Activated CD4-positive, alpha-beta T cell treated with anti-CD3 and anti-CD28 coated beads, Interleukin-2, amount 50 U/mL, for 4 hours (primary cell): ENCODE results near the gene ERCC6L.

Experiments
- DNase-seq, 2 experiments: peaks; one replicate each; pipeline ENCODE4 v3.0.0-alpha.2; 2020

ERCC6L gene, protein sequence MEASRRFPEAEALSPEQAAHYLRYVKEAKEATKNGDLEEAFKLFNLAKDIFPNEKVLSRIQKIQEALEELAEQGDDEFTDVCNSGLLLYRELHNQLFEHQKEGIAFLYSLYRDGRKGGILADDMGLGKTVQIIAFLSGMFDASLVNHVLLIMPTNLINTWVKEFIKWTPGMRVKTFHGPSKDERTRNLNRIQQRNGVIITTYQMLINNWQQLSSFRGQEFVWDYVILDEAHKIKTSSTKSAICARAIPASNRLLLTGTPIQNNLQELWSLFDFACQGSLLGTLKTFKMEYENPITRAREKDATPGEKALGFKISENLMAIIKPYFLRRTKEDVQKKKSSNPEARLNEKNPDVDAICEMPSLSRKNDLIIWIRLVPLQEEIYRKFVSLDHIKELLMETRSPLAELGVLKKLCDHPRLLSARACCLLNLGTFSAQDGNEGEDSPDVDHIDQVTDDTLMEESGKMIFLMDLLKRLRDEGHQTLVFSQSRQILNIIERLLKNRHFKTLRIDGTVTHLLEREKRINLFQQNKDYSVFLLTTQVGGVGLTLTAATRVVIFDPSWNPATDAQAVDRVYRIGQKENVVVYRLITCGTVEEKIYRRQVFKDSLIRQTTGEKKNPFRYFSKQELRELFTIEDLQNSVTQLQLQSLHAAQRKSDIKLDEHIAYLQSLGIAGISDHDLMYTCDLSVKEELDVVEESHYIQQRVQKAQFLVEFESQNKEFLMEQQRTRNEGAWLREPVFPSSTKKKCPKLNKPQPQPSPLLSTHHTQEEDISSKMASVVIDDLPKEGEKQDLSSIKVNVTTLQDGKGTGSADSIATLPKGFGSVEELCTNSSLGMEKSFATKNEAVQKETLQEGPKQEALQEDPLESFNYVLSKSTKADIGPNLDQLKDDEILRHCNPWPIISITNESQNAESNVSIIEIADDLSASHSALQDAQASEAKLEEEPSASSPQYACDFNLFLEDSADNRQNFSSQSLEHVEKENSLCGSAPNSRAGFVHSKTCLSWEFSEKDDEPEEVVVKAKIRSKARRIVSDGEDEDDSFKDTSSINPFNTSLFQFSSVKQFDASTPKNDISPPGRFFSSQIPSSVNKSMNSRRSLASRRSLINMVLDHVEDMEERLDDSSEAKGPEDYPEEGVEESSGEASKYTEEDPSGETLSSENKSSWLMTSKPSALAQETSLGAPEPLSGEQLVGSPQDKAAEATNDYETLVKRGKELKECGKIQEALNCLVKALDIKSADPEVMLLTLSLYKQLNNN

DNA sequence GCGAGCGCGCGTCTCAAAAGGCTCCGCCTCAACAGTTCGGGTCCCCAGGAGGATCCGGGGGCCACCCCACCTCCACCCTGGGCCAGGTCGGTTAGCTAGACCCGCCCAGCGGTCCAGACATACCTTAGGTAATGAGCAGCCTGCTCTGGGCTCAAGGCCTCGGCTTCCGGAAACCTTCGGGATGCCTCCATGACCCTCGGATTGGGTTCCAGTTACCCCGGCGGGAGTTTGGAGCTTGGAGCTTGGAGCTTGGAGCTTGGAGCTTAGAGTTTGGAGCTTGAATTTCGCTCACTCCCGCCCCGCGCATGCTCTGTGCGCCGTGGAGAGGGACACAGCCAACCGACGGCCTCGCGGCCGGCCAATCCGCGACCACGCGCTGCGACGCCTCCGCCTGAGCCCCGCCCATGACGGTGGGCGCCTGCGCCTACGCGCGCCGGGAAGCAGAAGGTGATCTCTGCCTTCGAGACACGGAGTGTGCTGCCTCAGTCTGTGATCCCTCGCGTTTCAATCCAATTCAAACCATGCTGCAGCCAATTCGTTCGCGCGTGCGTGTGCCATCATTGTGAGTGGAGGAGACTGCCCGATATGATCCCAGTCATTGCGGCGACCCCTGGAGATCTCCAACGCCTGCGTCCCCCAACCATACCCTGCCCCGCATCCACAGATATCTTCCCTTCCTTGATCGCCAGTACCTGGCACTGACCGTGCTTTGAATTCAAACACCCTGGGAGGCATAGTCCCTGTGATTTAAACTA, at the start of gene ERCC6L:
TSS of gene ERCC6L (minus strand) at position 307 of the 755 bp plus-strand sequence. CDS start at position 191, 116 bp downstream.
- peak; percentile 76 to 78 for DNase-seq

DNA sequence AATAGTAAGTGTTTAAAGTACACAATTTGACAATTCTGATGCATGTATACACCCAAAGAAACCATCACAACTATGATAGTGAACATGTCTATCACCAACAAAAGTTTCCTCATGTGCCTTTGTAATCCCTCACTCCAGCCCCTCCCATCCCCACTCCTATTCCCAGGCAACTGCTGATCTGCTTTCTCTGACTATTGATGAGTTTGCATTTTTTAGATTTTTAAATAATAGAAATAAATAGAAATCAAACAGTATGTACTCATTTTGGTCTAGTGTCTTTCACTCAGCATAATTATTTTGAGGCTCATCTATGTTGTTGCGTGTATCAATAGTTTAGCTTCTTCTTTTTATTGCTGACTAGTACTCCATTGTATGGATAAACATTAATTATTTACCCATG, 43.5 kb upstream of the ERCC6L start:
- no peak for DNase-seq

DNA sequence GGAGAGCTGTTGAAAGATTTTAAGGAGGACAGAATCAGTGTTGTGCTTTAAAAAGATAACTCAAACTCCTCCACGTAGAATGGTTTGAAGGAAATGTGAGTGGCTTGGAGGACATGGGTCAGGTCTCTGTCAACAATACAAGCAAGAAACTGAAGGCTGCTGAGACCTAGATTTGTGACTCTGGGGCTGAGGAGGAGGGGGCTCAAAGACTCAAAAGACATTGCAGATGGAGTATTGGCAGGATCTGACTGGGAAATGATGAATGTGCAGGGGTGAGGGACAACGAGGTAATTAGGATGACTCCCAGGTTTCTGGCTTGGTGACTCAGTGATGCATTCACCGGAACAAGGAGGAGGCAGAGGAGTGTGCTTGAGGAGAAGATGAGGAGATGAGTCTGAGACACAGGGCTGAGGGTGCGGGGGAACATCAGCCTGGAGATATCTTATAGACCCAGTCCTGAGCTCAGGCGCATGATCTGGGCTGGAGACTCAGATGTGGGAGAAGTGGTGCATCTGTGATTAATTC, 41.6 kb upstream of the ERCC6L start:
- no peak for DNase-seq

DNA sequence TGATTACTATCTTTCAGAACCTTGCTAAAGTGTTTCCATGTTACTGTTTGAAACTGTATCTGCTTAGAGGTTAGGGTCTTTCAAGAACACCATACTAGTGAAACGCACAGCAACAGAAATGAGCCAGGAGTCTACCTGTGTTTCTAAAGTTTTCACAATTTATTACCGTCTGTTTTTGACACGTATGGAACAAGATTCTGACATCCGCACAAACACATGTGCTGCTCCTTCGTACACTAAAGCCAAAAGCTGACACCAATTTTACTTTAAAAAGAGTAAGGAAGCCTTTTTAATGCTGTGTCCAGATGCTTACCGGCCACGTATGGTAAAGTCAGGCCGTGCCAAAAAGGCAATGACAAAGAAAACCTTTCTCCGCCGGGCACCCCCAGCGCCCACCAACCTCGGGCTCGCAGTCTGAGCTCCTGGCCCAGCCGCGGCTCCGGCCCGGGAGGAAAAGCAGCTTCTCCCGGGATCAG, 37.7 kb upstream of the ERCC6L start:
- DNase-seq: no peak

DNA sequence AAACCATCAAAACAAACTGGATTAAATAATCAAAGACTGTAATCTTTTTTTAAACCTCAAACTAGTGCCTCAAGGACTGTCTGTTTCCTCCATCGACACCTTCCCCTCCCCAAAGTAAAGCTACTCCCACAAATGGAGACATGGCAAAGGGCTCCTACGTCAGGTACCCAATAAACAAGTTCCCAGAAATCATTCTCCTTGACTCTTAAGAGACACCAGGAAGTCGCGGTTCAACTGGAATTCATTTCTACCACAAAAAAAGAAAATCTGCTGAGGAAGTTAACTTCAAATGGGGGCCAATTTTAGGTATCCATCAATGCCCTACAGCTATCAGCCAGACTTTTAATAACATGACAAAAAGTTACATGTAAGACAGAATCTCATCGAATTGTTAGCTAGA, 35.7 kb upstream of the ERCC6L start:
- no peak for DNase-seq

DNA sequence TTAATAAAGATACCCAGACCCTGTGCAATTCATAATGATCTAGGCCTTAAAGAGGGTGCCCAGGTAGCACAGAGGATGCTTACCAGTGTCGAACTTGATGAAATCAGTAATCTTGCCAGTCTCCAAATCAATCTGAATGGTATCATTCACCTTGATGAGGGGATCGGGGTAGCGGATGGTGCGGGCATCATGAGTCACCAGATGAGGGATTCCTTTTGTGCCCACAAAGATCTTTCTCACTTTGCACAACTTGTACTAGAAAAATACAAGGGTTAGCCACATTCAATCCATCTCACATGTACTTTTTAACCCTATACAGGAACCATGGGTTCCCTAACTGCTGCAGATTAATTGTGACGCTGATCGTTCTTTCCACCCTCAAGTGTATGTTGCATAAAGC, 34.9 kb upstream of the ERCC6L start:
- no peak for DNase-seq

DNA sequence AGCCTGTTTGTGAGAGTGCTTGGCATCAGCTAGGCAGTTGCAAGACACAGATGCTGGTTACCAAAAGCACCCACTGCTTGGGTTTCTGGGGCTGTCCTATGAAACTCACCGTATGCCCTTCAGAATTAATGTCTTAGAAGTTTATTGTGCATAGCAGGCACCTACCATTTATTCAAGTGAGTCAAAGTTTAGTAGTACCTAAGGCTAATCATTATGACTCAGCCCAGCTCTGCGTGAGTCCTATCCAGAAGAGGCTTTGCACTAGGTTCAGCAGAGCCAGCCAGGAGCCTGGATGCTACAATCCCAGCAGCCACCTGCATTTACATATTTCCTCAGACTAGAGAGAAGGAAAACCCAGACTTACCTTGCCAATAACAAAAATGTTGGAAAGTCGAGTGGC, 34.0 kb upstream of the ERCC6L start:
- no peak for DNase-seq

DNA sequence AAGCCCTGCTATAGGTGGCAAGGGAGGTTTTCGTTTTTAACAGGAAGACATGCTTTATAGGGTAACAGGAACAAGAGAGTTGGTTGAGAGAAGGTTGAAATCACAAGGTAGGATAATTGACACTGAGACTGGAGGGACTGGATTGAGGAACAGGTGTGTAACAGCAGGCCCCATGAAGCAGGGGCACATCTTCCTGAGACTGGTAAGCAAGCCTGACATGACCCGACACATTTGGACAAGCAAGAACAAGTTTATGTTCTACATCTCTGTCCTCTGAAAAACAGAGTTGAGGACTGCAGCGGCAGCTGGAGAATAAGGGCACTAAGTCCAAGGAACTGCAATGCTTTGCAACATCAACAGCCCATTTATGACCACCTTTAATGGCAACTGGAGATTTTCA, 33.0 kb upstream of the ERCC6L start:
- no peak for DNase-seq

DNA sequence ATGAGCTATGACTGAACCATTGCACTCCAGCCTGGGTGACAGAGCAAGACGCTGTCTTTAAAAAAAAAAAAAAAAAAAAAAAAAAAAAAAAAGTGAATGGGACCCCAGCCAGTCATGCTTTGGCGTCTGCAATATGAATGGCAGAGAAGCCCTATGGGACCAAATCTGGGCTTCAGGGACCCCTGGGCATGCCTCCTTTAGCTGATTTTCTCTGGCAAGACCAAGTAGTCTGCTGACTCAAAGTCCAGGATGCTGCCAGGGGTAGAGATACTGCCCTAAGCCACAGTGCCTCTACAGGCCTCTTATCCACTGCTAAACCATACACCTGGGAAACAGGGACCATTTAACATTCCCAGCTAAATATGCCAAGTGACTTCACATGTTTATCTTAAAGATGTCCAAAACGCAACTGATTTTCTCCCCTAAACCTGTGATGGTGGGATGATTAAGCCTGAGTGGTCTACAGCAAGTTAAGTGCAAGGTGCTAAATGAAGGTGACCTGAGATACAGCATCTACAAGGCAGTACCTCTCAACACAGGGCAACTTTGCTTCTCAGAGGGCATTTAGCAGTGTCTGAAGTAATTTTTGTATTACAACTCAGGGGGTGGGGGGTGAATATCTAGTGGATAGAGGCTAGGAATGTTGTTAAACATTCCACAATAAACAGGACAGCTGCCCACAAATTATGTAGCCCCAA, 32.4 kb upstream of the ERCC6L start:
- DNase-seq: no peak

DNA sequence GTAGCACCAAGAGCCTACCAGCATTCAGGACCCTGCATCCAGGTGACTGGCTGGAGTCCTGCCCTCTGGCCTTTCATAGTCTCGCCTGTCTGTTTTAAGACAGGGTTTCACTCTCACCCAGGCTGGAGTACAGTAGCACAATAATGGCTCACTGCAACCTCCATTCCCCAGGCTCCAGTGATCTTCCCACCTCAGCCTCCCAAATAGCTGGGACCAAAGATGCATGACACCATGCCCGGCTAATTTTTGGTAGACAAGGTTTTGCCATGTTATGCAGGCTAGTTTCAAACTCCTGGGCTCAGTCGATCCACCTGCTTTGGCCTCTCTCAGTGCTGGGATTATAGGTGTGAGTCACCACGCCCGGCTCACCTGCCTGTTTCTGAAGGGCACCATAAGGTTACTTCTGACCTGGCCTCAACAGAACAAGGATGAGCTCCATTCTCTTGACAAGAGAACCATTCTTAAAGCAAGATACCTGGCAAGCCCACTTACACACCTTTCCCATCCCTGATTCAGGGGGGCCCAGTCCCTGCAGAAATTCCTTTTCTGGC, 31.6 kb upstream of the ERCC6L start:
- DNase-seq: no peak

DNA sequence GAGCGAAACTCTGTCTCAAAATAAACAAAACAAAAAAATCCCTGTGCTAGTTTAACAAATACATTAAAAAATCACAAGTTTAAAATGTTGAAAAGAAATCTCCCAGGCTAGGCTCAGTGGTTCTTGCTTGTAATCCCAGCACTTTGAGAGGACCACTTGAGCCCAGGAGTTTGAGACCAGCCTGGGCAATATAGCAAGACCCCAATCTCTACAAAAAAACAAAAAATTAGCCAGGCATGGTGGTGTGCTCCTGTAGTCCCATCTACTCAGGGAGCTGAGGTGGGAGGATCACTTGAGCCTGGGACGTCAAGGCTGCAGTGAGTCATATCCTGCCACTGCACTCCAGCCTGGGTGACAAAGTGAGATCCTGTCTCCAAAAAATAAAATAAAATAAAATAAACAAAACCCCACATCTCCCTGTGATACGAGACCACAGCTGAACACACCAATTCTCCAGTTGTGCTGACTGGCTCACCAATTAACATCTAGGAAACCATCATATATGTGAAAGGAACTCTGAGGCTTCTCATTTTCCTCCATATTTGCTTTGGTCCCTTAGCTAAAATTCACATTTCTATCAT, 30.9 kb upstream of the ERCC6L start:
- peak; percentile 8 to 15 for DNase-seq

DNA sequence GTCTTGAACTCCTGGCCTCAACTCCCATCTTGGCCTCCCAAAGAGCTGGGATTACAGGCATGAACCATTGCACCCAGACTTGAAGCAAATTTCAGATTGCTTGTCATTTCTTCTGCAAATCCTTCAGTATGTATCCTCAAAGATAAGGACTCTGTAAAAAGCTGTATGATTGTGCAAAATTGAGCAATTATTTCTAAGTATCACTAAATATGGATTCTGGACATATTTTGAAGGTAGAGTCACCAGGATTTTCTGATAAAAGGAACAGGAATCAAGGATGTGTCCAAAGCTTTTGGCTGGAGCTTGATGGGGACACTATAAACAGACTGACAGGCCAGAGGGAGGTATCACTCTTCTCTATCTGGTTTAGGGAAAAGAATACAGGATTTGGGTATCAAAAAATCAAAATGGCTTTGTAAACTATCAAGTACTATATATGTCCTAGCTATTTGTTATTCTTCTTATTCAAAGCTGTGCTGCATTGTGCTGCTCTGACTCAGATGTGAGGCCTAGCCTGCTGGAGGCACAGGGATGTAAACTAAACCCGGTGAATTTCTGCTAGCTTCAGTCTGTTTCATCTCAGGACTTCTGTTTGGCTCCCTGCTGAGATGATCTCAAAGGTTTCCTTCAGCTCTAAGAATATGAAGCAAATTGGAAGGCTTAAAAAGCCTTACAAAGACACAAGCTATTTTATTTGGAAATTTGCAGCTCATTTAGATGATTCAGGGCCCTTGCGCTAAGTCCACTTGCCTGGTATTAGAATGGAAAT, 30.0 kb upstream of the ERCC6L start:
- DNase-seq: no peak

DNA sequence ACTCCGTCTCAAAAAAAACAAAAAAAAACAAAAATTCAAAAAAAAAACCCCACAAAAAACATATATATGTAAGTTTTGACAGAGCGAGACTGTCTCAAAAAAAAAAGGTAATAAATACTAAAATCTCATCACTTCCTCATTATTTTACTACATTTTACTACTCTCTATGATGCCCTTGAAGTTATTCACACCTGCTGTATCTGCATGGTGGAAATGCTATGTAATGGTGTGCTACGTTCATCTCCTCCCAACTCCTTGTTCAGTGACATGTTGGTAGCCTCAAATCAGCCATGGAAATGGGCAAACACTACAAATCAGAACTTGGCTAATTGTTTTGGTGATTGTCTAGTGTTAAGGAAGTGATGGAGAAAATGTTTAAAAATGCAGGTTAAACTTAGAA, 26.4 kb upstream of the ERCC6L start:
- no peak for DNase-seq

DNA sequence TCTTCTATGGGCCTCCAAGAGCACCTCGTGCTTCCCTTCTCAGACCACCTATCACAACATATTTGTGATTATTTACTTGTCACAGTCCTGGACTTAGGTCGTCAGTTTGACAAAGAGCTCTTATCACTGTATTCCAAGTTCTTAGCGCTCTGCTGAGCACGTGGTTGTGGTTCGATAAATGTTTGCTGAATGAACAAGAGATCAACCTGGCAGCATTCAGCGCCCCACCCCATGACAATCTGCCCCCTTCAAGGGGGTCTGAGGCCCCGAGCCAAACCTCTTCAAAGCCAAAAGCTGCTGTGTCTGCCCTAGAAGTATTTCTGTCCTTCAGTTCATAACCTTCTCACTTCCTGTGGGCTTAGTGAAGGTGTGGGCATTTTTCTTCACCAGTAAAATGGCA, 23.2 kb upstream of the ERCC6L start:
- no peak for DNase-seq

DNA sequence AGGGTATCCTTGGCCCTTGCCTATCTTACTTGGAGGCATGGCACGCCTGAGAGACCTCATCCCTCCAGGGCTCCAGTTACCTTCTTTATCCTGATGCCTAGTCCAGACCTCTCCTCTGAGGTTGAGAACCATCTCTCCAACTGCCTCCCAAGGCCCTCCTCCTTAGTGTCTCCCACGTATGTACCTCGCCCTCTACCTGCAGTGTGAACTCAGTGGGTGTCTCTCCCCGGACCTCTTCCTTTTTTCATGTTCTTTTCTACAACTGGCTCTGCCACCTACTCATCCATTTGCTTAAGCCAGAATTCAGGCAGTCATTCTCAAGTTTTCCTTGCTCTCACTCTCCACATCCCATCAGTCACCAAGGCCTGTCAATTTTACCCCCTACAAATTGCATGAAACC, 21.6 kb upstream of the ERCC6L start:
- no peak for DNase-seq

DNA sequence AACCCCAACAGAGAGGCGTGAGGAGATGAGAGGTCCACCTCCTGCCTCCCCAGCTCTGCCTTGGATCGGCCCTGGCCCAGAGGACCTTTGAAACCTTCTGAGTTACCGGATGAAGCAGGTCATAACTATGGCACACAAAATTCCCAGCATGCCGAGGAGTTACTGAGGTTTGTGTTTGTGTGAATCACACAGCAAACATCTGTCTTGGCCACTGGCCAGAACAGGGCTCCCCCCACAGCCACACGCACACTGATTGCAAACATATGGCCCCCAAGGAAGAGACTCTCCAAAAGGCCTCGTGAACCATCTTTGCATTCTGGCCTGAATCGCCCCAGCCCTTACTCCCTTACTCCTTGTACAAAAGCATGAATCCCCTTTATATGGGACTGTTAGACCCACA, 19.3 kb upstream of the ERCC6L start:
- DNase-seq: no peak

DNA sequence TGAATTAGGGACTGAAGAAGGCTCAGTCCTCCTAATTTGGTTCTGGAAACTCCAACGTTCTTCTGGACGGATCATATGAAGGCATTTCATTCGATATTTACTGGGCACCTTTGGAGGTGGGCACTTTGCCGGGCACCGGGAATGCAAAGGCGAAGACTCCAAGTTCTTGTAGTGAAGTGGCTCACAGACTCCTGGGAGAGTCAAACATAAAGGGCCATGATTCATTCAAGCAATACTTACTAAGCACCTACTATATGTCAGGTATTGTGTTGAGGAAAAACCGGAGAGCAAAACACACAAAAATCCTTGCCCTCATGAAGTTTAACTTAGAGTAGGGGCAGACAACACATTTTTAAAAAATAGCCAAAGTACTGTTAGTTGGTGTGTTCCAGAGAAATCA, 17.0 kb upstream of the ERCC6L start:
- DNase-seq: no peak

DNA sequence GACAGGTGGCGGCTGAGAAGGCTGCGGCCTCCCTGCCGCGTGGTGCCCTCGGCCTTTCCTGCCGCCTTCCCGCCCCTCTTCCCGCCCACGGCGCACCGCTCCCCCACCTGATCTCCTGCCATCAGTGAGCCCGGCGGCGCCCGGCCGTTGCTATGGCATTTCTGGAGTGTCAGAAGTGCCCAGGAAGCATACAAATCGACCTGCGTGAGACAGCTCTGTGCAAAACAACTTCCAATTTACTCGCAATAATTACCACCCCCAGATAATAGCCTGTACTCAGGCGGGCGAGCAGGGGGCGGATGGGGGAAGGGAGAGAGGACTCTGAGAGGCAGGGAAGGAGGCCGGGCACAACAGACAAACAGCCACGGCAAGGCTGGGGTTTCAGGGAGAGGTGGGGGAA, 16.6 kb upstream of the ERCC6L start:
- DNase-seq: no peak

DNA sequence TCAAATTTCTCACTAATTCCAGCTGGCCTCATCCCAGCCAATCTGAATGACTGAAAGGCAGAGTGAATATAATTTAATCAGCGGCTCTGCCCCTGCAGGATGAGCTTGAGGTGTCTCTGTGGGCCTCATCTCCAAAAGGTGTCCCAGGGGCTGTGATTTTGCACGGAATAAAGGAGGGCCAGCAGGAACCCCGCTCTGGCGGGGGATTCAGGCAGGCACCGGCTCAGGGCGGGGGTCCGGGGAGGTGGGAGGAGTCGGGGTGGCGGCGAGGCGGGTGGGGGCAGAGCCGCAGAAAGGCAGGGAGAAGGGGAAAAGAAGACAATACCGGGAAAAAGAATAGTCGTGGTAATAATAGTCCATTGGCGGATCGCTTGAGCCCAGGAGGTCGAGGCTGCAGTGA, 16.0 kb upstream of the ERCC6L start:
- DNase-seq: no peak

DNA sequence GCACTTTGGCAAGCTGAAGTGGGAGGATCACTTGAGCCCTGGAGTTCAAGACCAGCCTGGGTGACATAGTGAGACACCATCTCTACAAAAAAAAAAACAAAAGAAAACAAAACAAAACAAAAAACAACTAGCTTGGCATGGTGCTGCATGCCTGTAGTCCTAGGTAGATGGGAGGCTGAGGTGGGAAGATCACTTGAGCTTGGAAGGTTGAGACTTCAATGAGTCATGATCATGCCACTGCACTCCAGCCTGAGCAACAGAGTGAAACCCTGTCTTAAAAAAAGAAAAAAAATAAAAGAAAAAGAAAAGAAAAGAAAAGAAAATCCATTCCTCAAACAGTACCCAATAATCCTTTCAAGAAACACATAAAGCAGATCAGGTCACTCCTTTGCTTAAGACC, 14.9 kb upstream of the ERCC6L start:
- no peak for DNase-seq
